Upper lobe of left lung (tissue), 4 donors: ENCODE measurements around the gene FCSK.

Experiments
- CTCF ChIP-seq, 6 experiments: fragments of 450-650 bp in 4 of 6; fragments of 200-600 bp in 2 of 6; sonication (generic) in 2 of 6; IDR thresholded peaks; one replicate each; pipeline ENCODE4 v1.5.1; 2016 to 2019; ENCODE audit warnings: antibody characterized with exemption in 6 of 6
- EP300 ChIP-seq, 4 donors: sonication (generic); formaldehyde crosslinking; IDR thresholded peaks; one replicate each; pipeline ENCODE4 v1.5.1; 2017; ENCODE audit warnings: antibody characterized with exemption in 4 of 4, control low read depth in 2 of 4

- TF ChIP-seq CTCF (IDR thresholded peaks at IDR 0.05) (no peak), EP300 (IDR thresholded peaks at IDR 0.05) (no peak)
These were observed 58.1 kb downstream of the FCSK start for GRCh38 chr16:70512456-70512855.
